SU-DHL-6 (cell line): ENCODE measurements around the gene PPP1R7.

Experiments used
- EZH2phosphoT487 ChIP-seq: fragments of 200-600 bp; sonication (generic), shearing (Covaris generic); conservative IDR thresholded peaks from 2 replicates; pipeline ENCODE4 v1.6.1; 2018; ENCODE audit warnings: mild to moderate bottlenecking, antibody characterized with exemption, low read length, moderate library complexity, mixed read lengths
- TF ChIP-seq, protein P1 (sequence below): fragments of 200-600 bp; sonication (generic); IDR thresholded peaks from one replicate; pipeline ENCODE4 v1.5.1; 2017; ENCODE audit warnings: antibody characterized with exemption, mild to moderate bottlenecking, low read length, moderate library complexity; ENCODE audit not compliant: insufficient read depth, poor library complexity, severe bottlenecking

DNA sequence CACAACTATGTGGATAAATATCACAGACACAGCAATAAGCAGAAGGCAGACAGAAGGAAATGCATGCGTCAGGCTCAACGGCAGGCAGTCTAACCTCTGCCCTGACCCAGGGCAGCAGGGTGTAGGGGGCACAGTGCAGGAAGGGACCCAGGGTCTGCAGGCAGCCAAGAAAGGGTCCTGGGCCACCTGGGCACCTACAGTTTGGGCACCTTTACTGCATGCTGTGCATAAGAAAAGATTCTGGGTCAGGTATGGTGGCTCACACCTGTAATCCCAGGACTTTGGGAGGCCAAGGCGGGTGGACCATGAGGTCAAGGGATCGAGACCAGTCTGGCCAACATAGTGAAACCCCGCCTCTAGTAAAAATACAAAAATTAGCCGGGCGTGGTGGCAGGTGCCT, 18.7 kb upstream of the PPP1R7 start:
- TF ChIP-seq, protein P1, sequence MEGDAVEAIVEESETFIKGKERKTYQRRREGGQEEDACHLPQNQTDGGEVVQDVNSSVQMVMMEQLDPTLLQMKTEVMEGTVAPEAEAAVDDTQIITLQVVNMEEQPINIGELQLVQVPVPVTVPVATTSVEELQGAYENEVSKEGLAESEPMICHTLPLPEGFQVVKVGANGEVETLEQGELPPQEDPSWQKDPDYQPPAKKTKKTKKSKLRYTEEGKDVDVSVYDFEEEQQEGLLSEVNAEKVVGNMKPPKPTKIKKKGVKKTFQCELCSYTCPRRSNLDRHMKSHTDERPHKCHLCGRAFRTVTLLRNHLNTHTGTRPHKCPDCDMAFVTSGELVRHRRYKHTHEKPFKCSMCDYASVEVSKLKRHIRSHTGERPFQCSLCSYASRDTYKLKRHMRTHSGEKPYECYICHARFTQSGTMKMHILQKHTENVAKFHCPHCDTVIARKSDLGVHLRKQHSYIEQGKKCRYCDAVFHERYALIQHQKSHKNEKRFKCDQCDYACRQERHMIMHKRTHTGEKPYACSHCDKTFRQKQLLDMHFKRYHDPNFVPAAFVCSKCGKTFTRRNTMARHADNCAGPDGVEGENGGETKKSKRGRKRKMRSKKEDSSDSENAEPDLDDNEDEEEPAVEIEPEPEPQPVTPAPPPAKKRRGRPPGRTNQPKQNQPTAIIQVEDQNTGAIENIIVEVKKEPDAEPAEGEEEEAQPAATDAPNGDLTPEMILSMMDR: no peak
- no peak for TF ChIP-seq EZH2phosphoT487
